HuH-7.5 (cell line): ENCODE data around the gene SHLD2.
A peak's percentile ranks its signal among the peaks of the same experiment; 100 is the strongest.
"Not testable (repeated sequence)": the region's sequence is repeated elsewhere in the genome, so short reads cannot be mapped to it uniquely, and the experiment has no call there.

ENCODE experiments used
- DNase-seq: peaks from one replicate; pipeline ENCODE4 v3.0.0; 2011; ENCODE audit warnings: low spot score

Gene SHLD2, protein sequence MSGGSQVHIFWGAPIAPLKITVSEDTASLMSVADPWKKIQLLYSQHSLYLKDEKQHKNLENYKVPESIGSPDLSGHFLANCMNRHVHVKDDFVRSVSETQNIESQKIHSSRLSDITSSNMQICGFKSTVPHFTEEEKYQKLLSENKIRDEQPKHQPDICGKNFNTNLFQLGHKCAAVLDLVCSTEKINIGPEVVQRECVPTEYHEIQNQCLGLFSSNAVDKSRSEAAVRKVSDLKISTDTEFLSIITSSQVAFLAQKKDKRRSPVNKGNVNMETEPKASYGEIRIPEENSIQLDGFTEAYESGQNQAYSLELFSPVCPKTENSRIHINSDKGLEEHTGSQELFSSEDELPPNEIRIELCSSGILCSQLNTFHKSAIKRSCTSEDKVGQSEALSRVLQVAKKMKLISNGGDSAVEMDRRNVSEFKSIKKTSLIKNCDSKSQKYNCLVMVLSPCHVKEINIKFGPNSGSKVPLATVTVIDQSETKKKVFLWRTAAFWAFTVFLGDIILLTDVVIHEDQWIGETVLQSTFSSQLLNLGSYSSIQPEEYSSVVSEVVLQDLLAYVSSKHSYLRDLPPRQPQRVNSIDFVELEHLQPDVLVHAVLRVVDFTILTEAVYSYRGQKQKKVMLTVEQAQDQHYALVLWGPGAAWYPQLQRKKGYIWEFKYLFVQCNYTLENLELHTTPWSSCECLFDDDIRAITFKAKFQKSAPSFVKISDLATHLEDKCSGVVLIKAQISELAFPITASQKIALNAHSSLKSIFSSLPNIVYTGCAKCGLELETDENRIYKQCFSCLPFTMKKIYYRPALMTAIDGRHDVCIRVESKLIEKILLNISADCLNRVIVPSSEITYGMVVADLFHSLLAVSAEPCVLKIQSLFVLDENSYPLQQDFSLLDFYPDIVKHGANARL

DNA sequence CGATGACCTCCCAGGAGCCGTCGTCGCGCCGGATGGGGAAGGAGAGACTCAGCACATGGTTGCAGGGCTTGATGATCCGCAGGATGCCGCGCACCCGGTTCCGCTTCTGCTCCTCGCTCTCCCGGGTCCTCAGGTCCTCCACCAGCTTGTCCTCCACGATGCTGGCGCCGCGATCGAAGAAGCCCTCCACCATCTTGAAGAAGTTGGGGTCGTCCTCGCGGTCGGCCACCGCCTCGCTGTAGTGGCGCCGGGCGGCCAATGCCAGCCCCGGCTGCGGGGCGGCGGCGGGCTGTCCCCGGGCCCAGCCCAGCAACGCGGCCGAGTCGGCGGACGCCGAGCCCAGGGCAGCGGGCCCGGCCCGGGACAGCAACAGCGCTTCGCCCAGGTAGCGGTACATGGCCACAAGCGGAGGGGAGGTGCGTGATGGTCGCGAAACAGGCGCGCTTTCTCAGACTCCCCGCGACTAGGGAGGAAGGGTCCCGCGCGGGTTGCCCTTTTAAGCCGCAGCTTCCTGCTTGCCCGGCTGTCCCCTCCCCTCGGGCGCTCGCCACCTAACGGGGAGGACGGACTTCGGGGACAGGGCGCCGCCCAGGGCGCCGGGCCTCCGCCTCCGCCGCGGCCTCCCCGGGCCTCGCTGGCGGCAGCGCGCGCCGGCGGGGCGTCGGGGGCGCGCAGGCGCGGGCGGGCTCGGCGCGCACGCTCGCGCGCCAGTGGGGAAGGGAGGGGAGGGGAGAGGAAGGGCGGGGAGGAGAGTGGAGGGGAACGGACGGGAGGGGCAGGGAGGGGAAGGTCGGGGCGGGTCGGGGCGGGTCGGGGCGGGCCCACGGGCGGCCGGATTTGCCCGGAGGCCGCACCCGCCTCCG is at the start of gene SHLD2, which contains the start of gene GLUD1:
SHLD2 (plus strand) TSS at position 834 of the 863 bp plus-strand sequence. CDS start 56,149 bp downstream, outside the sequence.
GLUD1 (minus strand) TSS at position 471 of the 863 bp plus-strand sequence; CDS start at position 397, 74 bp downstream.
- DNase-seq, result peak; percentile 89

DNA sequence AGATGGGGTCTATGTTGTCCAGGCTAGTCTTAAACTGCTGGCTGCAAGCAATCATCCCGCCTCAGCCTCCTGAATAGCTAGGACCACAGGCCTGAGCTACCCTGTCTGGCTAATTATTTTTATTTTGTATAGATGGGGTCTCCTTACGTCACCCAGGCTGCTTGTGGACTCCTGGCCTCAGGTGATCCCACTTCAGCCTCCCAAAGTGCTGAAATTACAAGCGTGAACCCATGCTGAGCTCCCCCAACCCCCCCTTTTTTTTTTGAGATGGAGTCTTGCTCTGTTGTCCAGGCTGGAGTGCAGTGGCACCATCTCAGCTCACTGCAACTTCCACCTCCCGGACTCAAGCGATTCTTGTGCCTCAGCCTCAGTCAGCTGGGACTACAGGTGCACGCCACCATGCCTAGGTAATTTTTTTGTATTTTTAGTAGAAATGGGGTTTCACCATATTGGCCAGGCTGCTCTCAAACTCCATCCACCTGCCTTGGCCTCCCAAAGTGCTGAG is 49.5 kb upstream of the SHLD2 start:
- no peak for DNase-seq

DNA sequence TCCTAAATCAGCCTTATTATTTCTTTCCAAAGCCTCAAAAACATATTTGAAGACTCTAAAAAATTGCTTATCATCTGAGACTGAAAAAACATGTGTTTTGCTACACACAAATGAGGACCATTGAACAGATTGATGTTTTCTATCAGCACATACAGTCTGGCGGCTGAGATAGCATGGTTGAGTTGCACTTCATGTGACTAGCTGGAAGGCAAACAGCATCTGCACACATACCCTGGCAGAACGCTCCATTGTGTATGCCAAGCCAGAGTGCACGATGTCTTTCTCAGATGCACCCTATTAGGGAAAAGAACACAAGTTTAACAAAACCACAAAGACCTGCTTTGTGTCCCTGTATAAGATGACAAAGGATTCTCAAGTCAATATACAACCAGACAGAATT is 41.9 kb upstream of the SHLD2 start:
- no peak for DNase-seq

DNA sequence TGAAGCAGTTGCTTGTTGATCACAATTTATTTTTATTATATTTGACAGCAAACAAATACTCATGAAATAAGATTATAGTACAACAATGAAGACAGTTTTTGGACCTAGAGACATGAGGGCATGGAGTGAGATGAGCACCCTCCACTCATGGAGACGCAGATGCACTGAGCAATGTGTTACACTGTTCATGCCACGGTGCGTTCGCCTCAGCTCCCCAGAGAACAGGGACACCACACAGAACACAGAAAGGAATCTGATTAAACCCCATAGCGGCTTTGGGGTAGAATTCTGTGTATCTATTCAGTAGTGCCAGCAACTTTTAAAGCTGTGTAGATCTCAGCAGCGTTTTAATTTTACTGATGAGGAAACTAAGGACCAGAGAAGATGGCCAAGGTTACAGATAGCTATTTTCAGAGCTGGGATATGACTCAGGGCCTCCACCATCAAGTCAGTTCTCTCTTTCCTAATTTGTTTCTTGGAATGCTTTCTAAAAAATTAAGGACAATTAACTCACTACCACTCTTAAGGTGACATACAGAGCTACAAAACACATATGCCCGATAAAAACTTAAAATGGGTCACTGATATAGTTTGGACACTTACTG is 41.3 kb upstream of the SHLD2 start:
- DNase-seq, result no peak

DNA sequence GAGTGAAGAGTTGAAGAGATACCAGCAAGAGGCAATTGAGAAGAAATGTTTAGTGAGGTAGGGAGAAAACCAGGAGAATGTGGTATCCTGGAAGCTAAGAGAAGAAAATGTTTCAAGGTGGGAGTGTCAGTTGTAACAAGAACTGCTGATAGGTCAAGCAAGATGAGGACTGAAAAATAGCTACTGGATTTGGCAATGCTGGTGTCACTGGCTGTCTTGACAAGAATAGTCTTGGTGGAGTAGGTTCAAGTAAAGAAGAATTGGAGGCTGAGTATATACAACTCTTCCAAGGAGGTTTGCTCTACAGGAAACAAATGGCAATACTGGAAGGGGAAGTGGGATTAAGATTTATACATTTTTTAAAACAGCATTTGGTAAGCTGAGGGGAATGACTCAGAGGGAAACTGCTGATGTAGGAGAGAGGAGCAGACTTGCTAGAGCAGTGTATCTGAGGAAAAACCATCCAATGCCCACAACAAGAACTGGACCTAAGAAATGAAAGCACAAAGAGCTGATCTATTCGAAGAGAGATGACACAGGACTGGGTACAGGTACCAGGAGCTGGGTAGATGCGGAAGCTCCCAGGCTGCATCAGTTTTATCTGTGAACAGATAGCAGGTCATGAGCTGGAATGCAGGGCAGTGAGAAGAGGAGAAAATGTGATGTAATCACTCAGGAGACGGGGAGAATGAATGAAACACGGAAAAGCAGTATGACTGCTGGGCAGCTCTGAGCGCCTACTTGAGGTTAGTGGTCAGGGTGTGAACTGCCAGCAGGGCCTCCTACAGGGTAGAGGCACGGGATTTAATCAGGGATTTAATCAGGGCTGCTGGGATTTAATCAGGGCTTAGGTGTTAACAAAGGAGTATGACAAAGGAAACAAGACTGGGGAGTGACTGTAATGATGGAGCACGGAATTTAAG is 40.4 kb upstream of the SHLD2 start:
- no peak for DNase-seq

DNA sequence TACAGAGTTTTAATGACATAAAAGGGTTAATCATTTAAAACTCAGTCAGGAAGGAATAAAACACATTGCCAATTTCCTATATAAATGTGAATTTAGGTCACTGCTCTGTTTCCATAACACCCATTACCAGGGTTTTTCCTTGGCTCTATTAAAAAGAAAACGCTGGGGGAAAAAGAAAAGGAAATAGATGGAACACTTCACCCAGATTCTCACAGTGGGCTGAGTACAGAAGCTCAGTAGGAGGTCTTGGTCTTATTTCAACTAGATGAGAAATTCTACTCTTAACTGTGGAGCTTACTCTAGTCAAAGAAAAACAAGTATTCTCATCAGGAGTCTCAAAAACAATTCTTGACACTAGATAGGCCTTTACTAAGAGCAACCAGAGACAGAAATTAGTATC is 36.8 kb upstream of the SHLD2 start:
- DNase-seq, result no peak

DNA sequence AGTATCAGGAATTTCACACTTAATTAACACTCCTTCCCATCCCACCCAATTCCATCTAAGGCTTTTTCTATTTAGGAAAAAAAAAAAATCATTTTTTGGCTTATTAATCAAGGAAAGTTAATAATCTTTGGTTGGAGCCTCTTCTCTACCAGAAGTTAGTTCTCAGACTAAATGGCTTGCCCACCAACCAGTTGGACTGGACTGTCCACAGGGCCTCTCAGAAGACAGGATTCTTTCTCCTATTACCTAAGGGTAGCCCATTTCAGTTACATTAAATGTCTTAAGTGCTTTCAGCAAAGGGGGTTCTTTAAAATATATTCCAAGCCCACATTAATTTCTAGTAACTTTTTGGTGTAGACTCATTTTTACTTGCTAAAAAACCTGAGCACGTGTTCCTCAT is 35.6 kb upstream of the SHLD2 start:
- DNase-seq, result no peak

DNA sequence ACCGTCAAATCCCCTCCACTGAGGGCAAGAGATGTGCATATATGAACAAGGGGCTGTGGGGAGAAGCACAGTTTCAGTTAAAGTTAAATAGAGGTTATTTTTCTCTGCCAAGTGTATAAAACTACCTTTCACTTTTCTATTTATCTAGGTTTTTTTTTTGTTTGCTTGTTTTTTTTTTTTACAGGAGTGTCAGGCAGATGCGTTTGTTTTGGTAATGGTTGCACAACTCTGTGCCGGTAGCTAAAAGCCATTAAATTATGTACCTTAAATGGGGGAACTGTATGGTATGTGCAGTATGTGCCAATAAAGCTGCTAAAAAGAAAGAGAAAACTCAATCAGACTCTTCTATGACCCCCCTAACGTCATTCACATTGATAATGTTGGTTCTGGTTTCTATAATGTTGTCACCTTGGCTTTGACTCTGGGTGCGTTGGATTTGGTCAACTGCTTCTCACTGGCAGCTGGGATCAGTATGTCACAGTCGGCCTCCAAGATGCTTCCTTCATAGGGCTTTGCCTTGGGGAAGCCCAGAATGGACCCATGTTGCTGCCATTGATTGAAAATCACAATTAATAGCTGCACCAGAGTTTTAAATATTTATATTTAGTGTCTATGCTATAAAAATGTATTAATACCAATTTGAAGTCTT is 34.6 kb upstream of the SHLD2 start:
- no peak for DNase-seq

DNA sequence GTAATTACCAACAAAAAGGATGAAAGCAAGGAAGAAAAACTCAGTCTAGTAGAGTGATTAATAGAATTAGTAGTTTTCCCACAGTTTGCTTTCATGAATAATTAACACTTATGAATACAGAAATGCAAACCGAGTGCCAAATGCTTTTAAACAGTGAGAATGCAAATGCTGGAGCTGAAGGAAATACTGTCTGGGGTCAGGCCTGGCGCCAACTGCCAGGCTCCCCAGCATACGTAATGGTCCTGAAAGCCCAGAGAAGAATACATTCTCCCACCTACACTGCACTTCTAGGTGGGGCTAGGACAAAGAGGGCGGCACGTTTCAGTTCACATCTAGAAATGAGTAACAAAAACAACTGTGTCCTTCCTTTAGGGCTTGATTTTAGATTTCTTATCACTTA is 30.4 kb upstream of the SHLD2 start:
- DNase-seq, result no peak

DNA sequence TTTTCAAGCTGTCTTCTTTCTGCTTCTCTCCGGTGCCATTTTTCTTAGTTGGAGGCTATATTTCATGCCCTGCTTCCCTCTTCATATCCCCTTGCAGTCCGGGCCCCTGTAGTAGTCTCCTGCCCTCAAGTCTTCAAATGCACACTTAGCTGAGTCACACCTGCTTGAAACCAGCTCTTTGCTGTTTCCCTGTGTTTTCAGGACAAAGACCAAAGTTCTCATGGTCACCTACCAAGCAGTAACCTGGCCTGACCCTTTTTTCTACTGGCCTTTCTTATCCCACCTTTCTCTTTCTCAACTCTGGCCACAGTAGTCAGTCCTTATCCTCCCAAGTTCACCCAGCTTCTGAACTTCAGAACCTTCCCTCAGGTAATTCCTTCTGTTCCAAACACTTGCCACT is 28.8 kb upstream of the SHLD2 start:
- DNase-seq, result no peak

DNA sequence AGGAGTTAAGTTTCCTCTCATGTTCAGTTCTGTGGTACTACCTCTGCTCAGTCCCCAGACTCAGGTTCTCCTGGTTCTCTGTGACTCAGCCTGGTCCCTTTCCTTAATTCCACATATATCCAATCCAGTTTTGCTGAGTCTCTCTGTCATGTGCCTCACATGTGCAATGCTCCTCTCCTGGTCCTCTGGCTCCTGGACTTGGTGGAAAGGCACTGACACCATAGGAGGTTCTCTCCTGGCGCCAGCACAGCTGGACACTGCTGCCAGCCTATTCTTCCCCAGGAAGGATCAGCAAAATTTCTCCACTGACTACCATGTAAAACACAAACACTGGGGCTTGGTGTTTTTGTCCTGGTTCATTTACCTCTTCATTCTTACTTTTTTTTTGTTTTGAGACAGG is 28.1 kb upstream of the SHLD2 start:
- no peak for DNase-seq

DNA sequence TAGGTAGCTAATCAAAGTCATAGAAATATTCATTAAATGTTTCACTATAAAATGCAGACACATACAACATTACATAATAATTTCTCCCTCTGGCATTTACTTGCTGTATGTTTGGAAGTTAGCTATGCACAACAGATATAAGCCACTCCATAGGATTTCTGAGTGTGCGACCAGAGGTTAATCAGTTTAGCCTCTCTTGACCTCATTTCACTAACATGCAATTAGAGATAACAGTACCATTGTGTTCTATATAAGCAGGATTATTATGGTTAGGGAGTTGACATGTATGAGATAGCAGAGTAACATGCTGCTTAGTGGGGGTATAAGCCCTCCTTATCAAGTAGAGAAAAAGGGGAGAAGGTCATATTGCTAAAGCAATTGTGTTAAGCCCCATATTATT is 26.7 kb upstream of the SHLD2 start:
- DNase-seq, result no peak

DNA sequence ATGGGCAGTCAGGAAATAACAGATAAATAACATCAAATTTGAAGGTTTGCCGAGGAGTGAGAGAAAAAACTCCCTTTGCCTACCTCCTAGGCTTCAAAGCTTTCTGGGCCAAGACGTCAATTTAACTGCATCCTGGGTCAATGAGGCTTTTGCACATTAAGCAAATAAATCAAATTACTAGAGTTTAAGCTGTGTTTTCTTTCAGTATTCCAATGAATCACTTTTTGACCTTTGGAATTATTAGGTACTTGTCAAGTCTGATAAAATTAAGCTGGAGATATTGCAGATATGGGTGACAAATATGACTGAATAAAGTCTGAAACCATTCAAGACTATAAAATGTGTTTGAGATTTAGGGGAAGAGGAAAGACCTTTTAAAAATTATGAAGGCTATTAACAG is 22.6 kb upstream of the SHLD2 start:
- no peak for DNase-seq

DNA sequence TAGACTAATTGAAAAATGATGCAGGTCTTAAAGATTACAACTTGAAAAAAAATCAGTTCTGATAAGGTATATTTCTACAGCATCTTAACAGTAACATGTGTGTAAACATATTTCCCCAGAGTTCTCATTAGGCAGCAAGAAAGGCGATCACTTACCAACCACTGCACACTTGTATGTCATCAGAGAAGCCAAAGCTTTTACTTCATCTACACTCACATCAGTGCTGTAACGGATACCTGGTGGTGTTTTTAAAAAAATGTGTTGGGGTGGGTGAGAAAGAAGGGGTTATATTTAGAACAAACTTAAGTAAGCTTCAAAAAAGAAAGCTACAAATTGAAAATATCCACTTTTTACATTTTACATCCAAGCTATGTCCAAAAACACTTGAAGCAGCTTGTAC is 18.6 kb upstream of the SHLD2 start:
- not testable (repeated sequence) for DNase-seq

DNA sequence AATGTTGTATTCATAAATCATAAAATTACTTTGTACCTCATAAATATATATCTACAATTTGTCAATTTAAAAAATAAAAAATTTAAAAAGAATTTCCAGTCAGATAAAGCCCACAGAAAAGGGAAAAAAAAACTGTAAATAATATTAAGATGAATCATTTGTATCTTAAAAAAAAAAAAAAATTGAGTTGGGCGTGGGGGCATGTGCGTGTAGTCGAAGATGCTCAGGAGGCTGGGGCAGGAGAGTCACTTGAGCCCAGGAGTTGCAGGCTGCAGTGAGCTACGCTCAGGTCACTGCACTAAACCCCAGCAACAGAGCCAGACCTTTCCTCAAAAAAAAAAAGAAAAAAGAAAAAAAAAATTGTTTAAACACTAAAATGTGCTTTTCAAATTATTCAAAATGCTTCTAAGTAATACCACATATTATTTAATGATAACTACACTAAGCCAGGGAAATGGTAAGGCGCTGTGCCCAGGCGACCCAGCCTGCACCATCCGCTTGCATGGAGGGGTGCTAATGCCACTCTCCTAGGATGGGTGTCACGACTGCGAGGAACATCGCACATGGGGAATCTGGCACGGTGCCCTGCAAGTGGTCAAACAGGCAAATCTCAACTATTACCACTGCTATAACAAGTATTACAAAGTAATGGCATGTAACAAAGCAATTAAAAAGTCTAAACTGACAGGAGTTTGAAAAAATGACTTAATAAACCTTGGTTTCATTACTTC is 15.7 kb upstream of the SHLD2 start:
- DNase-seq, result no peak

DNA sequence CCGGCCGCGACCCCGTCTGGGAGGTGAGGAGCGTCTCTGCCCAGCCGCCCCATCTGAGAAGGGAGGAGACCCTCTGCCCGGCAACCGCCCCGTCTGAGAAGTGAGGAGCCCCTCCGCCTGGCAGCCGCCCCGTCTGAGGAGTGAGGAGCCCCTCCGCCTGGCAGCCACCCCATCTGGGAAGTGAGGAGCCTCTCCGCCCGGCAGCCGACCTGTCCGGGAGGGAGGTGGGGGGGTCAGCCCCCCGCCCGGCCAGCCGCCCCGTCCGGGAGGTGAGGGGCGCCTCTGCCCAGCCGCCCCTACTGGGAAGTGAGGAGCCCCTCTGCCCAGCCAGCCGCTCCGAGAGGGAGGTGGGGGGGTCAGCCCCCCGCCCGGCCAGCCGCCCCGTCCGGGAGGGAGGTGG is 14.4 kb upstream of the SHLD2 start:
- not testable (repeated sequence) for DNase-seq

DNA sequence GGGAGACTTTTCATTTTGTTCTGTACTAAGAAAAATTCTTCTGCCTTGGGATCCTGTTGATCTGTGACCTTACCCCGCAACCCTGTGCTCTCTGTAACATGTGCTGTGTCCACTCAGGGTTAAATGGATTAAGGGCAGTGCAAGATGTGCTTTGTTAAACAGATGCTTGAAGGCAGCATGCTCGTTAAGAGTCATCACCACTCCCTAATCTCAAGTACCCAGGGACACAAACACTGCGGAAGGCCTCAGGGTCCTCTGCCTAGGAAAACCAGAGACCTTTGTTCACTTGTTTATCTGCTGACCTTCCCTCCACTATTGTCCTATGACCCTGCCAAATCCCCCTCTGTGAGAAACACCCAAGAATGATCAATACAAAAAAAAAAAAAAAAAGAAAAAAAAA is 13.4 kb upstream of the SHLD2 start:
- not testable (repeated sequence) for DNase-seq

DNA sequence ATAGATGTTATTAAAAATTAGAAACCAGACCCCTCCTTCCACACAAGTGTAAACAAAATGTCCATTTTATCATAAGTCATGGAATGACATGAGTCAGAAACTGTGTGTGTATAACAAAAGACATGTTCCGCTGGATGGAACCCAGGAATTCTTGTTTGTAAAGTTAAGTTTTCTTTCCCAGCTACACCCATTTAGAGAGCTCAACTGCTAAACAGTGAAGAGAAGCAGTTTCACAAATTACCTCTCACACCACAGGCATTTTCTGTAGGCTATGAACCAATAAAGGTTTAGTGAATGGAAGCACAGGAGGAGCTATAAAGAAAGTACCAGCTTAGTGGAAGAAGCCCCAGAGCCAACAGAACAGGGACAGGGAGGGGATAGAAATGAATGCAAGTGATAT is 12.8 kb upstream of the SHLD2 start:
- DNase-seq, result not testable (repeated sequence)
